ENCODE data around the gene SAP25.

SAP25 gene

DNA sequence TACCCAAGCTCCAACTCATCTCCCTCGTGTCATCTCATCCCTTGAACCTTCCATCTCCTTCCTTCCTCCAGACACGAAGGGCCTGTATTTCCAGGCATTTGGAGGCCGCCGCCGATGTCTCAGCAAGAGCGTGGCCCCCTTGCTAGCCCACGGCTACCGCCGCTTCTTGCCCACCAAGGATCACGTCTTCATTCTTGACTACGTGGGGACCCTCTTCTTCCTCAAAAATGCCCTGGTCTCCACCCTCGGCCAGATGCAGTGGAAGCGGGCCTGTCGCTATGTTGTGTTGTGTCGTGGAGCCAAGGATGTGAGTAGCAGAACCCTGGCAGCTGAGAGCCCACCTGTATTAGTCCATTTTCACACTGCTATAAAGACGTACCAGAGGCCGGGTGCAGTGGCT is 17.9 kb upstream of the SAP25 start:
- DNase-seq = no peak

DNA sequence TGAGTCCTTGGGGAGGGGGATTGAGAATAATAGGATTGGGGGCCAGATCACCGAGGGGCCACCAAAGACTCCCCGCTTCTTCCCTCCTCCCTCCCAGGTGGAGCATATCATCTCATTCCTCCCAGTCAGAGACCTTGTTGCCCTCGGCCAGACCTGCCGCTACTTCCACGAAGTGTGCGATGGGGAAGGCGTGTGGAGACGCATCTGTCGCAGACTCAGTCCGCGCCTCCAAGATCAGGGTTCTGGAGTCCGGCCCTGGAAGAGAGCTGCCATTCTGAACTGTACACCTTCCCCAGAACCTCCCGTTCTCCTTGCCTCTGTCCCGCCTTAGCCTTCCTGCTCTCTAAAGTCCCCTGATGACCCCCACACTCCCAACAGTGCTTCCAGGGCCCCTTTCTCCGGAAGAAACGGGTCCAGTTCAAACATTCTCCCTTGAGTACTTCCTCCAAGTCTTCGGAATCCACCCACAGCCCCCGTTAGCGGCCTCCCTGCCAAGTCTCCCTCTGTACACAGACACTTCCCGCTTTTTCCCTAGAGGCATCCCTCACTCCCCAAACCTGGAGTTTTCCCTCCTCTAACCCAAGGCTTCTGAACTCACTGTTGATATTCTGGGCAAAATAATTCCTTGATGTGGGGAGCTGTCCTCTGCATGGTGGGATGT is 16.5 kb upstream of the SAP25 start:
- no peak for DNase-seq

DNA sequence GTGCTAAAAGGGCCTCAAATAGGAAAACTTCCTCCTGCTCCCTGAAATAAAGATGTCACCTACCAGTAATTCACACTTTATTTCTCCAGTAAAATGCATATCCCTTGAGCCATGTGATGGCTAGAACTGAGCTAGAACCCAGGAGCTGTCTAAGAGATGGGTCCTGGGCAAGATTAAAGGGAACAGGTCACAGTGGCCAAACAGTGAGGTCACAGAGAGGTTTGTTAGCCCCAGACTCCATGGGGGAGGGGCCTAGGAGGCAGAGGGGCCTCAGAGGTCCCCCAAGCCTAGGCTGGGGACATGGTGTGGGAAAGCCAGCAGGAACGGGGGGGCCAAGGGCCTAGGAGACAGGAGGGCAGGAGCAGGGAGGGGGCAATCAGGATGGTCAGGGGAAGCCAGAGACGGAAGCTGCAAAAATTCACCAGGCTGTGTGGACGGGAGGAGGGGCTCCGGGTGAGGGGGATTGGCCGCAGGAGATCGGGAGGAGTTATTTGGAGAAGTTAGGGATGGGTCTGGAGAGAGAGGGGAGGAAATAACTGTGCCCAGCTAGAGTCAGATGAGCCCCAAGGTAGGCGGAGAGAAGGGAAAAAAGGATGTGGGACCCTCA is 15.7 kb upstream of the SAP25 start:
- no peak for DNase-seq

DNA sequence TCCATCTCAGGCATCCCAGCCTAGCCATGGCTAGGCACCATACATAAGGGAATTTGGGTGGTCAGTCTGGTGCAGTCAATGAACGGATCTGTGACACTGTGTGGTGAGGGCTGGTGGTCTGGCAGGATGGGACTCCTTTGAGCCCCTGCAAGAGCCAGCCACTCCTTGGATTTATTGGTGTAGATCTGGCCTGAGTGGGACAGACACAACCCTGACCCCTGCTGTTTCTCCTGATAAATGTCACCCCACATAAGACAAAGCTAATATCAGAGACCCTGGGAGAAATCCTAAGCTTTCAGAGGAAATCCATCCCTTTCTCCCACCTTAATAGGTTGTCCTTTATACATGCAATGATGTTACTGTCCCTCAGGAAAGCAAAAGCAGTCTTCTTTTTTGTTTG is 14.7 kb upstream of the SAP25 start:
- DNase-seq = no peak

DNA sequence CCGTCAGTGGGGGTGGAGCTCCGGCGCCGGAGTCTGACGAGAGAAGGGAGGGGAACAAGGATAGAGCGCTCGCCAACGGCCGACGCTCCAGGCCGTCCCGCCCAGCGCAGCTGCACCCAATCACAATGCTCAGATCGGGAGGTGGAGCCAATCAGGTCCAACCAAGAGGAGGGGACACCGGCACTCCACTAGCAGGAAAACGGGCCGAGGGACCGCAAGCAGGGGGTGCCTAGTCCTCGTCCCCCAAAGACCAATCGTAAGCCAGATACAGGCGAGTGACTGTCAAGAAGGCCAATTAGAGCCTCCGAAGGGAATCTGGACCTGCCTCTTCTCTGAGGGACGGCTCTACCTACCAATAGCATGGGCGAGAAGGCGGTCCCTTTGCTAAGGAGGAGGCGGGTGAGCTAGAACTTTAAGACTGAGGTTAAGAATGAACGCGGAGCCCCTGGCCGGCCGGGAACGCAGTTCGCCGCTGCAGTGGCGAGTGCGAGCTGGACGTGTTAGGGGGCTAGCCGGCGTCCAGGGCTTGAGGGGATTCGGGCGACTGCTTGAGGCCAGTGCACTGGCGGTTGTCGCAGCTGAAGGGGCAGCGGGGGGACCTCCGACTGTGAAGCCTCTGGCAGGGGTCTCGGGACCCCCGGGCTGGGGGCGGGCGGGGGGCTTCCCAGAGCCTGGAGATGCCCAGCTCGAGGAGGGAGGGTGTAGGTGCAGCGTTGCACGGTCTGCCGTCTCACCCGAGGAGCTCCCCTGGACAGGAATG is 12.7 kb upstream of the SAP25 start, which contains the start of gene FBXO24:
TSS of gene FBXO24 (plus strand) at position 63 of the 760 bp plus-strand sequence. CDS start at position 361, 298 bp downstream.
- DNase-seq = peak; percentile 100

DNA sequence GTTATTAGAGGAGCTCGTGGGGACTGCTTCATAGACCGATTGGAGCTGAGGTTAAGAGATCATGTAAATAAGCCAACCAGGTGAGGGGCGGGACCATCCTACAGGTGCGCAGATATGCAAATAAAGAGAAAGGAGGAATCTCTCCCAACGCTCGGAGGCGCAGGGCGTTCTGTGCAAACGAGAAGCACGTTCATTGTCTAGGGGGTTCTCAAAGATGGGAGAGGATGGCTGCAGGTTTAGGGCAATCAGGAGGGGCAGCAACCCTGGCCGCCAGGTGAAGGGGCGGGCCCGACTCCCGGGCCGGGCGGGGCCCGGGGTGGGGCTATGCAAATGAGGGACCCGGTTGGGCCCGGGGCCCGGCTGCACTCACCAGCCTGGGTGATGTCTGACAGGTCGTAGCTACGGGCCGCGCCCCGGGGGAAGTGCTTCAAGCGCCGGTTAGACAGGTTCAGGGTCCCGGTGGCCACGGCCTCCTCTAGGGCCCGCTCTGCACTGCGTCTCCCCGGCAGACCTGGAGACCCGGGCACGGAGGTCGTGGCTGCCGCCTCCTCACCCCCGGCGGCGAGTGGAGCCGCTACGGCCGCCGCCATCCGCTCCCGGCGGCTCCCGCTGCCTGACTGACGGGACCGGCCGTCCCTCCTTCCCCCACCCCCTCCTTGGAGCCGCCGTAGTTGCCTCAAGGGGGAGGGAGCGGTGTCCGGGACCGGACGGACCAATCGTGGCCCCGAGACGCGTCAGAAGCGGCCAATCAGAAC is 12.0 kb upstream of the SAP25 start, which contains the start of gene LRCH4:
TSS of gene LRCH4 (minus strand) at position 619 of the 755 bp plus-strand sequence. CDS start at position 590, 29 bp downstream.
- DNase-seq = peak; percentile 50

DNA sequence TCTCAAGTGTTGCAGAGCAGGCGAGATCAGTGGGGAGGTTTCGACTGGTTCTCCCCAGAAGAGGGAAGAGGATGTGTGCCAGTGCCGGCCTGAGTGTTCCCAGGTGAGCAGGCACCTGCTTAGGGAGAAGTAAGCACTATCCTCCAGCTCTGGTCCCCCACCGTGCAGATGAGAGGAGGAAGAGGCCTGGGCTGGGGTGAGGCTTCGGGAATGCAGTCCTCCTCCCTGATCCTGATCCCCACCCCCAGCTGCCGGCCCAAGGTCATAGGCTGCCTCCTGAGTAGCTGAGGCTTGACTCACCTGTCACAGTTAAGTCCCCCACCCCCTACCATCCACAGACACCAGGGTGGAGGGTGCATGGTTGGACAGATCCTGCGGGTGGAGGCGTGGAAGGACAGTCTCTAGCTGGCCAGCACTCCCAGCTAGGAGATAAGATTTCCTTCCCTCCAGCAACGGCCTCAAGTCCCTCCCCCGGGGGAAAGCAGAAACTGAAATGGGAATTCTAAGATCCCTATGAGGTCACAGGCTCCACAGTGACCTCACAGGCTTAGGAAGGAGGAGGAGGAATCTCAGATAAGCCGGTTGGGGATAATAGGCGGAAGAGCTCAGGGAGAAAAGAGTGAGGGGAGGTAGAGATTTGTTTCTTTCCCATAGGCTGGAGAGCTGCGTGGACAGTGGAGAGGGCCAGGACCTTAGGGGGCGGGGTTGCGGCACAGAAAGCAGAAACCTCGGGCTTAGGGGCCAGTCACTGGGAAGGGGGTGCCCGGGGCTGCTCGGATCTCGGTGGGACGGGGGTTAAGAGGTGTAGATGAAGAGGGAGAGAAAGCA is 11.2 kb upstream of the SAP25 start:
- DNase-seq = no peak

DNA sequence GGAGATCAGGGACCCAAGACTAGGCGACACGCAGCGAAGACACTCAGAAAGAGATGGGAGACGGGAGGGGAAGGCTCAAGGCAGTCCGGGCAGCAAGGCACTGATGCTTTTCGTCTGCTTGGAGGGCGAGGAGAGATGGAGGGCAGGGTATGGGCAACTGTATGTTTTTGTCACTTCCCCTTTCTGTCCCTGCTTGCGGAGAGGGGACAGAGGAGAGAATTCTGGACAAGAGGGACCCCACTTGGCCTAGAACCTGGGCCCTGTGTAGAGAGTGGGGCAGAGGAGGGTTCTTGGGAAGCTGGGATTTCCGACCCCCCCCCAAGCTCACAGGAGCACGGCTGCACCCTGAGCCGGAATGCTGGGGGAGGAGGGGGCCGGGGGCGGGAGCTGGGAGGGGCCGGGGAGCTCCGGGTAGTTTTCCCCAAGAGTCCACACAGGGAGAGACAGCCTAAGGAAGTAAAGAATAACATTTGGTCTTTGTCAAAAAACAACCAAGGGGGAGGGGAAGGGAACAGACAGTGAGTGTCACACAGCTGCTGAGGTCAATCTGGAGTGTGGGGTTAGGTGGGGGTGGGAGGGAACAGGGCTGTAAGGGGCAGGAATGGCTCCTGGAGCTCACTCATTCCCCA is 10.5 kb upstream of the SAP25 start:
- DNase-seq = no peak

DNA sequence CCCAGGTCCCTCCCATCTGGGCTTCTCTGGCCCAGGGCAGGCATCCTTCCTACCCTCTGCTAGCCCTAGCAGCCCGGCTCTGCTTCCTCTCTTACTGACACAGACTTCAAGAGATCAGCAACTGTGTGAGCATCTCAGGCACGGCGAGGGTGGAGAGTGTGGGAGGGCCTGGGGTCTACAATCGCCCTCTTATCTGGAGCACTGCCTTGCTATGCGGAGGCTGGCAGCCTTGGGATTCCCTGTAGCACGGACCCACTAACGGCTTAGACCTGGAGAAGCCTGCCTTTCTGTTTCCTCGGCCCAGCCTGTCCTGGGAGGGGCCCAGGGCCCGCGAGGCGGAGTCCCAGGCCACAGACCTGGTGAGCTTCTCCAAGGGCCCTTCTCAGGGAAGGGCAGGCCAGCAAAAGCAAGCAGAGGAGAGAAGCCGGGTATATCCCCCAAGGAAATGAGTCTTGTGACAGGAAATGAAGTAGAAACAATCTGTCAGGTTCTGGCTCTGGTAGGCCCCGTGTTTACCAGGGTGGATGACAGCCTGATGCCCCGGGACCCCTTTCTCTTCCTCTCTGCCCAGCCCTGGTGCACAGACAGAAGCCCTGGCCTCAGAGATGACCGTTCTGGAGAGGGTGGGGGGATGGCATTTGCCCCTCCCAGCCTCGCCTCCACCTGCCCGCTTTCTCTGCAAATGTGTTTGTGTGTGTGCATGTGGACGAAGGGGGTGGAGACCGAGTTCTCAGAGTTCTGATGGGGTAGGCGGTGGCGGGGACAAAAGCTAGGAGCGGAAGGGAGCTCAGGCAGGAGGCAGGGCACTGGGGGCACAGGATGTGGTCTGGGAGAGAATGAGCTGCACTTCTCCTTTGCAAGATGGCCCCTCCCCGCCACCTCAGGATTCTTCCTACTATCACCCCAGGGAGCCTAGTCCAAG is 9.7 kb upstream of the SAP25 start:
- DNase-seq = peak; percentile 75

DNA sequence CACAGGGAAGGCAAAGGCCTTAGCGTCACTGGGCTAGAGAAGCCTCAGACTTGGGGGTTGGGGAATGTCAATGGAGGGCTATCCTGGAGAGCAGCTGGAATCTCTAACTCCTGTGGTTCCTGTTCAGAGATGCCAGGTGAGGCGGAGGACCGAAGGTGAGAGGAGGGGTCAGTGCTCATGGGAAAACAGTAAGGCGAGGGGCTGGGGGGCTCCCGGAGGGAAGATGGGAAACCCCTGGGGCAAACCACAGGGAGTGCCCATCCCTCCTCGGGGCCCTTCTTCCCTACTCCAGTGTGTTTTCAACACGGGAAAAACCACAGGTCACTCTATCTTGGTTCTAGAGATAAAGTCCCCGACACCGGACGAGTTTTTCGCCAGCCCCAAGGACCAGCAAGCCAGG is 8.9 kb upstream of the SAP25 start:
- DNase-seq = no peak

DNA sequence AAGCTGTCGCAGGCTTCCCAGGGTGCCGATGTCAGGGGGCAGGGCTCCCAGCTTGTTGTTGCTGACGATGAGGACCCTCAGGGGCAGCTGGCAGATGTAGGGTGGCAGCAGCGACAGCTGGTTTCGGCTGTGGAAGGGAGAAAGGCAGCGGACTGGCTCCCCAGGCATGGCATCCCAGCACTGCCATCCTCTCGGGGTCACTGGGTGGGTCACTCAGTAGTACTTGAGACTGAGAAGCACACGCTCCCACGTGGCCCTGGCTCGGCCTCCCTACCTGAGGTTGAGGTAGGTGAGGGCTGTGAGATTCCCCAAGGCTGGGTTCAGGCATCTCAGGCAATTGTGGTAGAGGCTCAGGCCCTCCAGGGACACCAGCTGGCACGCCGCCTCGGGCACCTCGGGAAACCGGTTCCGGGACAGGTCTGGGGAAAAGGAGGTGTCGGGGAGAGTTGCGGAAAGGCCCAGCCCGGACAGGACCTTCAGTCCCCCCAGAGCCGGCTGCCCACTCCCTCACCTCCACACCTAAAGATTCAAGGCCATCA is 8.4 kb upstream of the SAP25 start:
- no peak for DNase-seq

DNA sequence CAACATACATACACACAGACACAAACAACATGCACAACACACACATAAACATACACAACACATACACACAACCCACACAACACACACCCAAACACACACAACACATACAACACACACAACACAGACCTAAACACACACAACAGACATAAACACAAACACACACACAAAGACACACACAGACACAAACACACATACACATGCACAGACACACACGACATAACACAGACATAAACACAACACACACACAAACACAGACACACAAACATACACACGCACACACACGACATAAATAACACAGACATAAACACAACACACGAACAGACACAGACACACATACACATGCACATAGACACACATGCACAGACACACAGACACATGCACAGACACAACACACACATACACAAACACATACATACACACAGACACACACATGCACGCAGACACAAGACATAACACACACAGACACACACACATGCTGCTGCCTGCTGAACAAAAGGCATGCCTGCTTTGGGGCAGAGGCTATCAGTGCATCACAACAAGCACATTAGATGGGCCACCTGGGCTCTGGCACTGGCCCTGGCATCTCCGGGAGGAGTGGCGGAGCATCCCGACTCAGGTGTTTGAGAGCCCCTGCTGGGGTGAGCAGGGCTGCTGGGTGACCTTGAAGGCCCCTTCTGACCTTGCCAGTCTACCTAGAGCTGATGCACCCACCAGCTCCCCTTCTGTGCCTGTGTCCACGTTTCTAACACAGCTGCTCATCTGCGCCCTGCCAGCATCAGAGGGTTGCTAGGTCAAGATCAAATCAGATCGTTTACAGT is 7.0 kb upstream of the SAP25 start:
- no peak for DNase-seq

DNA sequence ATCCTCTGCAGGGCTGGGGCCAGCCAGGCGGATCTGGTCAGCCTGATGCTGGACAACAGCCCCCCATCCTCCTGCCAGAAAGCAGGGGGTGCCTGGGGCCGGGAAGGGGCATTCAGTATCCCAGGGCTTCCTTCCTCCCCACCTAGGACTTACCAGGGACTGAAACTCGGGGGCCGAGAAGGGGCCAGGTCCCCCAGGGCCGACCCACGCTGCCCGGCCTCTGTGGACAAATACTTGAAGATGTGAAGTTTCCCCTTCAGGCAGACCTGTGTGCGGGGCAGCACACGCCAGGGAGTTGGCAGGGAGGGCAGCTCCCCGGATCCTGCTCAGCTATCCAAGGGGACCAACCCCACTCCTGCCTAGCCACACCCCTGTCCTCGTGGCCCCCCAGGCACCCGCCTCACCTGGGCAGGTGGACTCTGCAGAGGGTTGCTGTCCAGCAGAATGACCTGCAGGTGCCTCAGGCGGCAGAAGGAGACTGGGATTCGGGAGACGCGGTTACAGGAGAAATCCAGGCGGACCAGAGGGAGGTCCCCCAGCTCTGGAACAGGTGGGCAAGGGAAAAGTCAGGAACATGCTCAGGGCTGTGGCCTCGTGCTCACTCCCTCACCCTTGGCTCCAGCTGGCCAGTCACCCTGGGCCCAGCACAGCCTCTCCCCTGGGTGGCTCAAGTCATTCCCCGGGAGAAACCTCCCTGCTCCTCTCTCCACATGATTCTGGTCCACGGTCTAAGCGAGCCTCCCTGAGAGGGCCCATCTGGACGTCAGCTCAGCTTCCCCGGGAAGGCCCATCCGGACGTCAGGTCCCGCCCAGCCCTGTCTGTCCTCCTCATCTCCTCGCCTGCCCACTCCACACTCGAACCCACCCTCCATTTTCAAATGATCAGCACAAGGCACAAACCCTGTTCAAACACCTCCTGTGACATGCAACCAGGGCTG is 4.8 kb upstream of the SAP25 start:
- DNase-seq = no peak

DNA sequence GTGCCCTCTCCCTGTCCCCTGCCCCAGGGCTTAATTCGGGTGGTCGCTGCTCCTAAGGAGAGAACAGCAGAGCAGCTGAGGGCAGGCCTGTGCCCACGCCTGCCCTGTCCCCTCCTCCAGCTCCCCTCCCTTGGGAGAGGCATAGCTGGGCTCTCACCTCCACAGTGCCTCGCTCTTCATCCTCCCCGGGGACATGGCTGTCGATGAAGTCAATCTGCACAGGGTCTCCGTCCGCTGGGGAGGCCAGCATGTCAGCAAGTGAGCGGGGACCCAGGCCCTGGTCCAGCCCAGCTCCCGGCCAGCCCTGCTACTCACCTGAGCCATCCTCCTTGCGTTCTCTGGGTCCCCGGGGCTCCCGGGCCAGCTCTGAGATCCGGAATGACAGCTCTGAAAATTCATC is 3.8 kb upstream of the SAP25 start:
- DNase-seq = no peak

DNA sequence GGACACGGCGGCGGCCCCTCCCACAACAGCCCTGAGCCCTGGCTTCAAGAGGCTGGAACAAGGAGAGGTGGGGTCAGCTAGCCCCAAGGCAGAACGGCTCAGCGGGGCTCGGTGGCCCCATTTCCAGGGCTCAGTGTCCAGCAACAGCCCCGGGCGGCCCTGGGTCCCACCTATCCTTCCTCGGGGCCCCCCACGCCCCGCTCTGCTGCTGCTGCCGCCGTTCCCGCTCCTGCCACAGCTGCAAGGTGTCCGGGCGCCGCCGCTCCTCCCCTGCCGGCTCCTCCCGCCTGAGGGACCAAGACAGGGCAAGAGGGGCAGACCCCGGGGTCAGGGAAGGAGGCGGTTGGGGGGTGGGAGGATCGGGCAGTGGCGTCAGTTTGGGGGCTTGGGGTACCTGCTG is 3.4 kb upstream of the SAP25 start:
- DNase-seq = no peak

DNA sequence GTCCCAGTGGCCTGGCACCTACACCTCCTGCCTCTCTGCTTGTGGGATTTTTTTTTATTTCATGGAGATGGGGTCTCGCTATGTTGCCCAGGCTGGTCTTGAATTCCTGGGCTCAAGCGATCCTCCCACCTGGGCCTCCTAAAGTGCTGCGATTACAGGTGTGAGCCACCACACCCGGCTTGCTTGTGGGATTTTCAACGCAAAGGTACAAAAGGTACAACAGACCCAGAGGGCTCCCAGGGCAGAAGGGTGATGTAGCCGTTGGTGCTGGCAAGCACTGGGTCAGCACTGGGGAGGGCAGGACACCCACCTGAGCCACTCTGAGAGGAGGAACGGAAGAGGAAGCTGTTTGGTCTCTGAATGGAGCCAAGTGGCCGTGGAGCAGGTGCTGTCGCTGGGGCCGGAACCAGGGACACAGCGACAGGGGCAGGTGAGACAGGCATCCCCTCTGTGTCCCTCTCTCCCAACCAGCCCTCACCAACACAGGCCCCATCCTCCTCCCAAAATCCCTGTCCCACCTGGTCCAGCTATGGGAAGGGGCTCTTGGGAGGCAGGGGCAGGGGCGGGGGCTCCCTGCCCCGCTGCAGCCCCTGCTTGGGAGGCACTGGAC is 2.8 kb upstream of the SAP25 start:
- no peak for DNase-seq

DNA sequence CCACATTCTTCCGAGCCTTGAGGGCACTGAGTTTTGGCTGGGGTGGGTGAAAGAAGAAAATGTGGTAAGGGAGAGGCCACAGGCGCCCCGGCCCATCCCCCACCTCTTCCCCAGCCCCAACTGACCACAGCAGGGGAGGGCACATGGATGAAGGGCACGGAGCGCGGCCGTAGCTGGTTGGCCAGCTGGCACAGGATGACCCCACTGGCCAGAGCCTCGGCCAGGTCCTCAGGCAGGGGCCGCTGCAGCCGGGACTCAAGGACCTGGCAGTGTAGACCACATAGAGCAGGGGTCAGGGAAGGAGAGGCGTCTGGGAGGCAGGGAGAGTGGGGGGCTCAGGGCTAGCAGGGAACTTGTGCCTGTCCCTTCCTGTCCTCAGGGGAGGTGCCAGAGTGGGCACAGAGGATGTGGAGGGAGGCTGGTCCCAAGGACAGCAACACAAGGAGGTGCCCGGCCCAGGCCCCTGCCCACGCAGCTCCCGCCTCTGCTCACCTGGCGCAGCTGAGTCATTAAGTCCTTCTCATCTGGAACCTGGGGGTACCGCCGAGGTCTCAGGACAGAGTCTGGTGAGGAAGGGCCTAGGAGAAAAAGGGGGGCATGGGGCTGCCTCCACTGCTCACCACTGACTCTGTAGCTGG is 2.2 kb upstream of the SAP25 start:
- no peak for DNase-seq
